K562 (cell line): ENCODE measurements around the gene WWTR1.

Source experiments
- CBFA2T3 ChIP-seq: fragments of 450-650 bp; IDR thresholded peaks from 2 replicates; pipeline ENCODE4 v1.6.1; 2017
- EZH2 ChIP-seq: IDR thresholded peaks from 2 replicates; pipeline ENCODE4 v1.6.1; 2012; ENCODE audit warnings: low read depth, mild to moderate bottlenecking, inconsistent platforms, low read length, borderline replicate concordance
- KDM5B ChIP-seq: fragments of 200-600 bp; sonication (generic); IDR thresholded peaks from 2 replicates; pipeline ENCODE4 v1.6.1; 2012; ENCODE audit warnings: low read depth, mild to moderate bottlenecking, moderate library complexity, low read length, control low read depth, inconsistent platforms; ENCODE audit not compliant: insufficient replicate concordance
- KLF1 ChIP-seq: fragments of 450-650 bp; IDR thresholded peaks from 2 replicates; pipeline ENCODE4 v1.6.1; 2016; ENCODE audit warnings: missing genetic modification characterization, missing compliant biosample characterization
- MAFG ChIP-seq: fragments of 450-650 bp; conservative IDR thresholded peaks from 2 replicates; pipeline ENCODE4 v1.6.1; 2016; ENCODE audit warnings: missing genetic modification characterization, missing compliant biosample characterization
- NFE2L1 ChIP-seq: fragments of 450-650 bp; IDR thresholded peaks from 2 replicates; pipeline ENCODE4 v1.6.1; 2016; ENCODE audit warnings: missing genetic modification characterization, low read depth, mild to moderate bottlenecking, missing compliant biosample characterization, moderate library complexity, borderline replicate concordance
- POLR2AphosphoS5 ChIP-seq: IDR thresholded peaks from 2 replicates; pipeline ENCODE4 v1.6.1; 2011; ENCODE audit warnings: mild to moderate bottlenecking, low read depth, low read length, moderate library complexity; ENCODE audit not compliant: control insufficient read depth, insufficient read depth
- SP1 ChIP-seq: sonication (generic); formaldehyde crosslinking; IDR thresholded peaks from 2 replicates; pipeline ENCODE4 v1.8.1; 2022; ENCODE audit warnings: mild to moderate bottlenecking, missing genetic modification reagents
- TAF1 ChIP-seq: IDR thresholded peaks from 2 replicates; pipeline ENCODE4 v1.6.1; 2011; ENCODE audit warnings: mild to moderate bottlenecking, low read length, moderate library complexity; ENCODE audit not compliant: insufficient read depth, control insufficient read depth, severe bottlenecking; ENCODE audit errors: extremely low read depth
- THRA ChIP-seq: fragments of 450-650 bp; IDR thresholded peaks from 2 replicates; pipeline ENCODE4 v1.6.1; 2017; ENCODE audit warnings: mild to moderate bottlenecking, moderate library complexity
- WHSC1 ChIP-seq: IDR thresholded peaks from one replicate; pipeline ENCODE4 v1.6.1; 2012; ENCODE audit warnings: low read length, control low read depth, inconsistent platforms
- TF ChIP-seq, protein P1 (sequence below), 3 experiments: fragments of 200-800 bp in 1 of 3; fragments of 250-450 bp in 1 of 3; fragments of 450-650 bp in 1 of 3; sonication (Bioruptor Pico) in 1 of 3; sonication (Bioruptor generic) in 1 of 3; formaldehyde crosslinking in 1 of 3; IDR thresholded peaks; 2 replicates each; pipeline versions ENCODE4 v1.6.1 to v1.8.0; 2016 to 2022; ENCODE audit warnings: mild to moderate bottlenecking in 2 of 3, missing genetic modification characterization in 2 of 3, missing compliant biosample characterization in 1 of 3, moderate library complexity in 1 of 3
- TF ChIP-seq, protein P2 (sequence below): sonication (generic); formaldehyde crosslinking; IDR thresholded peaks from 2 replicates; pipeline ENCODE4 v1.5.0; 2020; ENCODE audit warnings: missing genetic modification reagents

DNA sequence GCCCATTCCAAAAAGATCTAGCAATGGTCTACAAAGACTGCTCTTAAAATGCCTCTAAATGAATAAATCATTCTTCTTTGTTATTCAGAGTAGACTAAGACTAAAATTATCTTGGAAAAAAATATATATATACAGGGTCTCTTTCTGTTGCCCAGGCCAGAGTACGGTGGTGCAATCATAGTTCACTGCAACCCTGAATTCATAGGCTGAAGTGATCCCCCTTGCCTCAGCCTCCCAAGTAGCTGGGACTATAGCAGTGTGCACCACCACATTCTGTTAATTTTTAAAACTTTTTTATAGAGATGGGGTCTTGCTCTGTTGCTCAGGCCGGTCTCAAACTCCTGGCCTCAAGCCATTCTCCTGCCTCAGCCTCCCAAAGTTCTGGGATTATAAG, 18.7 kb downstream of the WWTR1 start:
- TF ChIP-seq CBFA2T3 = no peak
- TF ChIP-seq, protein P1, sequence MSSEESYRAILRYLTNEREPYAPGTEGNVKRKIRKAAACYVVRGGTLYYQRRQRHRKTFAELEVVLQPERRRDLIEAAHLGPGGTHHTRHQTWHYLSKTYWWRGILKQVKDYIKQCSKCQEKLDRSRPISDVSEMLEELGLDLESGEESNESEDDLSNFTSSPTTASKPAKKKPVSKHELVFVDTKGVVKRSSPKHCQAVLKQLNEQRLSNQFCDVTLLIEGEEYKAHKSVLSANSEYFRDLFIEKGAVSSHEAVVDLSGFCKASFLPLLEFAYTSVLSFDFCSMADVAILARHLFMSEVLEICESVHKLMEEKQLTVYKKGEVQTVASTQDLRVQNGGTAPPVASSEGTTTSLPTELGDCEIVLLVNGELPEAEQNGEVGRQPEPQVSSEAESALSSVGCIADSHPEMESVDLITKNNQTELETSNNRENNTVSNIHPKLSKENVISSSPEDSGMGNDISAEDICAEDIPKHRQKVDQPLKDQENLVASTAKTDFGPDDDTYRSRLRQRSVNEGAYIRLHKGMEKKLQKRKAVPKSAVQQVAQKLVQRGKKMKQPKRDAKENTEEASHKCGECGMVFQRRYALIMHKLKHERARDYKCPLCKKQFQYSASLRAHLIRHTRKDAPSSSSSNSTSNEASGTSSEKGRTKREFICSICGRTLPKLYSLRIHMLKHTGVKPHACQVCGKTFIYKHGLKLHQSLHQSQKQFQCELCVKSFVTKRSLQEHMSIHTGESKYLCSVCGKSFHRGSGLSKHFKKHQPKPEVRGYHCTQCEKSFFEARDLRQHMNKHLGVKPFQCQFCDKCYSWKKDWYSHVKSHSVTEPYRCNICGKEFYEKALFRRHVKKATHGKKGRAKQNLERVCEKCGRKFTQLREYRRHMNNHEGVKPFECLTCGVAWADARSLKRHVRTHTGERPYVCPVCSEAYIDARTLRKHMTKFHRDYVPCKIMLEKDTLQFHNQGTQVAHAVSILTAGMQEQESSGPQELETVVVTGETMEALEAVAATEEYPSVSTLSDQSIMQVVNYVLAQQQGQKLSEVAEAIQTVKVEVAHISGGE (CRISPR knock-in tag; IDR thresholded peaks at IDR 0.05) = no peak
- no peak for TF ChIP-seq NFE2L1 (tag)
- no peak for TF ChIP-seq MAFG (tag)
- TF ChIP-seq TAF1 = no peak
- TF ChIP-seq POLR2AphosphoS5 = no peak
- TF ChIP-seq, protein P2, sequence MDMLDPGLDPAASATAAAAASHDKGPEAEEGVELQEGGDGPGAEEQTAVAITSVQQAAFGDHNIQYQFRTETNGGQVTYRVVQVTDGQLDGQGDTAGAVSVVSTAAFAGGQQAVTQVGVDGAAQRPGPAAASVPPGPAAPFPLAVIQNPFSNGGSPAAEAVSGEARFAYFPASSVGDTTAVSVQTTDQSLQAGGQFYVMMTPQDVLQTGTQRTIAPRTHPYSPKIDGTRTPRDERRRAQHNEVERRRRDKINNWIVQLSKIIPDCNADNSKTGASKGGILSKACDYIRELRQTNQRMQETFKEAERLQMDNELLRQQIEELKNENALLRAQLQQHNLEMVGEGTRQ = no peak
- no peak for TF ChIP-seq WHSC1
- no peak for TF ChIP-seq THRA
- no peak for TF ChIP-seq EZH2
- TF ChIP-seq KLF1 (tag) = no peak
- TF ChIP-seq KDM5B = no peak
- no peak for TF ChIP-seq SP1 (CRISPR knock-in tag)
